Measurements from ENCODE around the gene CAPS2. TPM values are rescaled to one million over a fixed set of nuclear protein-coding genes. Genes with fewer than 3 reads are reported as not detected.

CAPS2 gene
- total and polyA plus RNA-seq, 9 of the 15 experiments (the other 6 are each of a cell fraction or from before 2014, with no cell fraction given) = 0.10 to 0.82 (median 0.47) TPM; not detected in 1

DNA sequence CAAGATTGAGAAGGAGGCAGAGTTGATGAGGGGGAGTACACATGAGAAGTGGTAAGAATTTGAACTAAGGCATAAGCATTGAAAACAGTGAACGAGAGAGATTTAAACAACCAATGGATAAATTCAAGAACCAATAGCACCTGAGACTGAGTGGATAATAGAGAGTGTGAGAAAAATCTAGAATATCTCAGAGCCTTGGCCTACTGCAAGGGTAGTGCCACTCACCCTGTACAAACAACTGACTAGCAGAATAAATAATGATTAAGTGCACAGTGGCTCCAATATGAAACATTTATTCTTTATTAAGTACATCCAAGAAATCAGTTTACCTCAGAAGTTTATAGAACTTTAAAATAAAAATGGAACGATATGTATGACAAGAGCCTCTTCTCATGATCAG is 54.4 kb downstream of the CAPS2 start:
- Histone ChIP-seq H4K20me1 (replicated peaks; ENCODE audit: control insufficient read depth, insufficient read depth, low read length) (no peaks in the 10 kb centered on the region), H3K27me3 (ENCODE audit: control insufficient read depth in 2 of 2, insufficient read depth in 2 of 2, low read length in 2 of 2) (no peaks in the 10 kb centered on the region), H3K79me2 (ENCODE audit: control insufficient read depth, insufficient read depth, low read length) (no peaks in the 10 kb centered on the region), H3K9me1 (ENCODE audit: control insufficient read depth, insufficient read depth, low read length) (no peaks in the 10 kb centered on the region), H3K36me3 (ENCODE audit: control insufficient read depth, insufficient read depth, low read length) (no peaks in the 10 kb centered on the region), H3K9me3 (replicated peaks; ENCODE audit: control insufficient read depth, insufficient read depth, low read depth, low read length) (no peaks in the 10 kb centered on the region), H3K4me3 (no peak overlapping the region), H3K27ac (ENCODE audit: extremely low read depth, low read depth, low read length) (no peak overlapping the region), H3K4me2 (ENCODE audit: insufficient read depth, low read length) (no peak overlapping the region), H3K9ac (ENCODE audit: insufficient read depth in 1 of 2, low read depth in 2 of 2, low read length in 2 of 2) (no peak overlapping the region), H2AFZ (ENCODE audit: low read depth, low read length) (no peak overlapping the region), H3K4me1 (replicated peaks in 1 of 2; ENCODE audit: control insufficient read depth in 2 of 2, insufficient read depth in 2 of 2, low read length in 2 of 2) (no peaks in the 10 kb centered on the region)
- DNase-seq (ENCODE audit: extremely low read depth in 1 of 4, low spot score in 3 of 4) = no peak
- CTCF ChIA-PET (ENCODE audit: low intra/inter-chr PET ratio) = no interaction called here
- ATAC-seq = no peak
- 0% methylated on average over 2 of the region's 2 CpGs for WGBS (ENCODE audit: insufficient coverage, low coverage, missing lambda C conversion rate)
- BruUV-seq (replicated peaks) = no TSS peak
- TF ChIP-seq SMARCA5 (IDR thresholded peaks at IDR 0.05) (no peak), CHD4 (IDR thresholded peaks at IDR 0.05; ENCODE audit: insufficient read depth, insufficient replicate concordance, low read depth, low read length, poor library complexity, severe bottlenecking) (no peak), ZNF384 (IDR thresholded peaks at IDR 0.05; ENCODE audit: low read depth, low read length) (no peak), ZNF644 (tag; IDR thresholded peaks at IDR 0.05; ENCODE audit: low read depth) (no peak), GTF2A2 (tag; IDR thresholded peaks at IDR 0.05) (no peak), YY1 (IDR thresholded peaks at IDR 0.05; ENCODE audit: borderline replicate concordance in 1 of 3, control insufficient read depth in 1 of 3, extremely low read depth in 1 of 3, insufficient read depth in 3 of 3, insufficient read length in 1 of 3, insufficient replicate concordance in 2 of 3, low read depth in 1 of 3, low read length in 2 of 3) (no peak), KAT7 (CRISPR knock-in tag; IDR thresholded peaks at IDR 0.05; ENCODE audit: borderline replicate concordance) (no peak), ZNF707 (CRISPR knock-in tag; conservative IDR thresholded peaks at IDR 0.05) (no peak)
- TF ChIP-seq, protein P1, sequence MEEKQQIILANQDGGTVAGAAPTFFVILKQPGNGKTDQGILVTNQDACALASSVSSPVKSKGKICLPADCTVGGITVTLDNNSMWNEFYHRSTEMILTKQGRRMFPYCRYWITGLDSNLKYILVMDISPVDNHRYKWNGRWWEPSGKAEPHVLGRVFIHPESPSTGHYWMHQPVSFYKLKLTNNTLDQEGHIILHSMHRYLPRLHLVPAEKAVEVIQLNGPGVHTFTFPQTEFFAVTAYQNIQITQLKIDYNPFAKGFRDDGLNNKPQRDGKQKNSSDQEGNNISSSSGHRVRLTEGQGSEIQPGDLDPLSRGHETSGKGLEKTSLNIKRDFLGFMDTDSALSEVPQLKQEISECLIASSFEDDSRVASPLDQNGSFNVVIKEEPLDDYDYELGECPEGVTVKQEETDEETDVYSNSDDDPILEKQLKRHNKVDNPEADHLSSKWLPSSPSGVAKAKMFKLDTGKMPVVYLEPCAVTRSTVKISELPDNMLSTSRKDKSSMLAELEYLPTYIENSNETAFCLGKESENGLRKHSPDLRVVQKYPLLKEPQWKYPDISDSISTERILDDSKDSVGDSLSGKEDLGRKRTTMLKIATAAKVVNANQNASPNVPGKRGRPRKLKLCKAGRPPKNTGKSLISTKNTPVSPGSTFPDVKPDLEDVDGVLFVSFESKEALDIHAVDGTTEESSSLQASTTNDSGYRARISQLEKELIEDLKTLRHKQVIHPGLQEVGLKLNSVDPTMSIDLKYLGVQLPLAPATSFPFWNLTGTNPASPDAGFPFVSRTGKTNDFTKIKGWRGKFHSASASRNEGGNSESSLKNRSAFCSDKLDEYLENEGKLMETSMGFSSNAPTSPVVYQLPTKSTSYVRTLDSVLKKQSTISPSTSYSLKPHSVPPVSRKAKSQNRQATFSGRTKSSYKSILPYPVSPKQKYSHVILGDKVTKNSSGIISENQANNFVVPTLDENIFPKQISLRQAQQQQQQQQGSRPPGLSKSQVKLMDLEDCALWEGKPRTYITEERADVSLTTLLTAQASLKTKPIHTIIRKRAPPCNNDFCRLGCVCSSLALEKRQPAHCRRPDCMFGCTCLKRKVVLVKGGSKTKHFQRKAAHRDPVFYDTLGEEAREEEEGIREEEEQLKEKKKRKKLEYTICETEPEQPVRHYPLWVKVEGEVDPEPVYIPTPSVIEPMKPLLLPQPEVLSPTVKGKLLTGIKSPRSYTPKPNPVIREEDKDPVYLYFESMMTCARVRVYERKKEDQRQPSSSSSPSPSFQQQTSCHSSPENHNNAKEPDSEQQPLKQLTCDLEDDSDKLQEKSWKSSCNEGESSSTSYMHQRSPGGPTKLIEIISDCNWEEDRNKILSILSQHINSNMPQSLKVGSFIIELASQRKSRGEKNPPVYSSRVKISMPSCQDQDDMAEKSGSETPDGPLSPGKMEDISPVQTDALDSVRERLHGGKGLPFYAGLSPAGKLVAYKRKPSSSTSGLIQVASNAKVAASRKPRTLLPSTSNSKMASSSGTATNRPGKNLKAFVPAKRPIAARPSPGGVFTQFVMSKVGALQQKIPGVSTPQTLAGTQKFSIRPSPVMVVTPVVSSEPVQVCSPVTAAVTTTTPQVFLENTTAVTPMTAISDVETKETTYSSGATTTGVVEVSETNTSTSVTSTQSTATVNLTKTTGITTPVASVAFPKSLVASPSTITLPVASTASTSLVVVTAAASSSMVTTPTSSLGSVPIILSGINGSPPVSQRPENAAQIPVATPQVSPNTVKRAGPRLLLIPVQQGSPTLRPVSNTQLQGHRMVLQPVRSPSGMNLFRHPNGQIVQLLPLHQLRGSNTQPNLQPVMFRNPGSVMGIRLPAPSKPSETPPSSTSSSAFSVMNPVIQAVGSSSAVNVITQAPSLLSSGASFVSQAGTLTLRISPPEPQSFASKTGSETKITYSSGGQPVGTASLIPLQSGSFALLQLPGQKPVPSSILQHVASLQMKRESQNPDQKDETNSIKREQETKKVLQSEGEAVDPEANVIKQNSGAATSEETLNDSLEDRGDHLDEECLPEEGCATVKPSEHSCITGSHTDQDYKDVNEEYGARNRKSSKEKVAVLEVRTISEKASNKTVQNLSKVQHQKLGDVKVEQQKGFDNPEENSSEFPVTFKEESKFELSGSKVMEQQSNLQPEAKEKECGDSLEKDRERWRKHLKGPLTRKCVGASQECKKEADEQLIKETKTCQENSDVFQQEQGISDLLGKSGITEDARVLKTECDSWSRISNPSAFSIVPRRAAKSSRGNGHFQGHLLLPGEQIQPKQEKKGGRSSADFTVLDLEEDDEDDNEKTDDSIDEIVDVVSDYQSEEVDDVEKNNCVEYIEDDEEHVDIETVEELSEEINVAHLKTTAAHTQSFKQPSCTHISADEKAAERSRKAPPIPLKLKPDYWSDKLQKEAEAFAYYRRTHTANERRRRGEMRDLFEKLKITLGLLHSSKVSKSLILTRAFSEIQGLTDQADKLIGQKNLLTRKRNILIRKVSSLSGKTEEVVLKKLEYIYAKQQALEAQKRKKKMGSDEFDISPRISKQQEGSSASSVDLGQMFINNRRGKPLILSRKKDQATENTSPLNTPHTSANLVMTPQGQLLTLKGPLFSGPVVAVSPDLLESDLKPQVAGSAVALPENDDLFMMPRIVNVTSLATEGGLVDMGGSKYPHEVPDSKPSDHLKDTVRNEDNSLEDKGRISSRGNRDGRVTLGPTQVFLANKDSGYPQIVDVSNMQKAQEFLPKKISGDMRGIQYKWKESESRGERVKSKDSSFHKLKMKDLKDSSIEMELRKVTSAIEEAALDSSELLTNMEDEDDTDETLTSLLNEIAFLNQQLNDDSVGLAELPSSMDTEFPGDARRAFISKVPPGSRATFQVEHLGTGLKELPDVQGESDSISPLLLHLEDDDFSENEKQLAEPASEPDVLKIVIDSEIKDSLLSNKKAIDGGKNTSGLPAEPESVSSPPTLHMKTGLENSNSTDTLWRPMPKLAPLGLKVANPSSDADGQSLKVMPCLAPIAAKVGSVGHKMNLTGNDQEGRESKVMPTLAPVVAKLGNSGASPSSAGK (IDR thresholded peaks at IDR 0.05) = no peak
- TF ChIP-seq, protein P2, sequence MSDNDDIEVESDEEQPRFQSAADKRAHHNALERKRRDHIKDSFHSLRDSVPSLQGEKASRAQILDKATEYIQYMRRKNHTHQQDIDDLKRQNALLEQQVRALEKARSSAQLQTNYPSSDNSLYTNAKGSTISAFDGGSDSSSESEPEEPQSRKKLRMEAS (CRISPR knock-in tag; IDR thresholded peaks at IDR 0.05) = no peak
- POLR2A ChIA-PET = no interaction called here
- intact Hi-C loops (cut with micrococcal nuclease) (no loop called here), in situ Hi-C loops (cut with MboI) (no loop called here)
- FAIRE-seq = no peak
